Calu3 (cell line): ENCODE measurements around the gene MAP7D1. TPM values are rescaled to one million over a fixed set of nuclear protein-coding genes. Genes with fewer than 3 reads are reported as not detected.

Experiments used
- BruUV-seq: library from RNA; stranded (reverse); fragments of 400-500 nt; replicated peaks from 2 replicates; lab custom pipeline; 2021; lab: Mats Ljungman, UMichigan
- CTCF ChIA-PET: fragments of 300-600 bp; sonication (Branson Sonifier 250); formaldehyde crosslinking; loops from one replicate; lab custom pipeline; 2022; ENCODE audit warnings: antibody characterized with exemption; lab: Charles Lee
- DNase-seq: peaks from one replicate; pipeline ENCODE4 v3.0.0; 2022
- H3K27ac Mint-ChIP-seq: one replicate; pipeline ENCODE4 v1.8.0; 2022; ENCODE audit warnings: mixed read lengths; ENCODE audit not compliant: unreplicated experiment
- H3K27me3 Mint-ChIP-seq: one replicate; pipeline ENCODE4 v1.8.0; 2022; ENCODE audit warnings: mixed read lengths; ENCODE audit not compliant: unreplicated experiment
- H3K36me3 Mint-ChIP-seq: one replicate; pipeline ENCODE4 v1.8.0; 2022; ENCODE audit warnings: mild to moderate bottlenecking, moderate library complexity, mixed read lengths; ENCODE audit not compliant: insufficient read depth, unreplicated experiment
- H3K4me1 Mint-ChIP-seq: one replicate; pipeline ENCODE4 v1.8.0; 2022; ENCODE audit warnings: mild to moderate bottlenecking, low read depth, mixed read lengths; ENCODE audit not compliant: unreplicated experiment
- H3K4me3 Mint-ChIP-seq: one replicate; pipeline ENCODE4 v1.8.0; 2022; ENCODE audit warnings: mild to moderate bottlenecking, low read depth, moderate library complexity, mixed read lengths; ENCODE audit not compliant: unreplicated experiment
- H3K9me3 Mint-ChIP-seq: one replicate; pipeline ENCODE4 v1.8.0; 2022; ENCODE audit warnings: low read depth, mixed read lengths; ENCODE audit not compliant: unreplicated experiment
- CTCF ChIP-seq: fragments of 200-600 bp; IDR thresholded peaks from one replicate; pipeline ENCODE4 v1.8.0; 2022; ENCODE audit warnings: antibody characterized with exemption; ENCODE audit not compliant: unreplicated experiment
- intact Hi-C: fragments of 100-400 bp; cut with micrococcal nuclease; formaldehyde crosslinking; loops from one replicate; pipeline ENCODE4 v1.10.0; 2022; ENCODE audit not compliant: unreplicated experiment
- total RNA-seq: library from RNA; stranded (reverse); gene quantifications from 2 replicates; pipeline ENCODE4 v1.2.3, GENCODE V29; 2022

Gene MAP7D1
- total RNA-seq, 1 experiment from 2014 or later: 98.3 TPM

- Mint-ChIP-seq H3K4me1 (peaks cover 30% of the 10 kb centered on the region), H3K36me3 (peaks cover 24% of the 10 kb centered on the region), H3K27me3 (no peaks in the 10 kb centered on the region), H3K9me3 (no peaks in the 10 kb centered on the region), H3K27ac (no peak overlapping the region), H3K4me3 (no peak overlapping the region)
- CTCF ChIA-PET: interaction anchor here (0.6 to 2.5 kb wide), 10 partner anchors 16 to 166 kb away, joined by 3 to 29 read pairs (median 4); partner anchors contain the start of gene TRAPPC3
- no peak for TF ChIP-seq CTCF
- DNase-seq: no peak
- intact Hi-C loops: loop anchor here (1.0 kb wide), 1 partner anchor 35 kb away; no protein-coding TSS in a partner anchor
- BruUV-seq: no TSS peak
Observed at GRCh38 chr1:36134031-36134430, 21.9 kb upstream of the MAP7D1 start.

- Mint-ChIP-seq H3K27me3 (no peaks in the 10 kb centered on the region), H3K27ac (peak overlapping the region; percentile 63), H3K9me3 (no peaks in the 10 kb centered on the region), H3K36me3 (peaks cover 31% of the 10 kb centered on the region), H3K4me1 (peaks cover 30% of the 10 kb centered on the region), H3K4me3 (no peak overlapping the region)
- intact Hi-C loops: loop anchor here (1.0 kb wide), 1 partner anchor 35 kb away; no protein-coding TSS in a partner anchor
- BruUV-seq: no TSS peak
- CTCF ChIA-PET: interaction anchor here (0.6 to 2.5 kb wide), 20 partner anchors 10 to 316 kb away, joined by 3 to 29 read pairs (median 4); partner anchors contain the start of genes OSCP1 and TRAPPC3
- peak; percentile 88 for TF ChIP-seq CTCF
- peak; percentile 66 for DNase-seq
Observed at GRCh38 chr1:36134505-36135329, 21.2 kb upstream of the MAP7D1 start.

- Mint-ChIP-seq H3K27ac (peak overlapping the region; percentile 63), H3K4me3 (no peak overlapping the region), H3K9me3 (no peaks in the 10 kb centered on the region), H3K4me1 (peaks cover 30% of the 10 kb centered on the region), H3K36me3 (peaks cover 37% of the 10 kb centered on the region), H3K27me3 (no peaks in the 10 kb centered on the region)
- no peak for TF ChIP-seq CTCF
- no TSS peak for BruUV-seq
- CTCF ChIA-PET: interaction anchor here (0.6 to 2.5 kb wide), 19 partner anchors 9 to 315 kb away, joined by 3 to 29 read pairs (median 4); partner anchors contain the start of genes OSCP1 and TRAPPC3
- no peak for DNase-seq
- intact Hi-C loops: no loop called here
Observed at GRCh38 chr1:36135330-36135667, 20.7 kb upstream of the MAP7D1 start.

- no TSS peak for BruUV-seq
- peaks cover 37% of the 10 kb centered on the region for H3K36me3 Mint-ChIP-seq
- CTCF ChIA-PET: interaction anchor here (0.9 to 2.5 kb wide), 8 partner anchors 14 to 215 kb away, joined by 3 to 29 read pairs (median 5); partner anchors contain the start of gene TRAPPC3
- TF ChIP-seq CTCF: no peak
- intact Hi-C loops: no loop called here
- no peaks in the 10 kb centered on the region for H3K9me3 Mint-ChIP-seq
- peak overlapping the region; percentile 63 for H3K27ac Mint-ChIP-seq
- H3K27me3 Mint-ChIP-seq: no peaks in the 10 kb centered on the region
- H3K4me1 Mint-ChIP-seq: peaks cover 32% of the 10 kb centered on the region
- no peak overlapping the region for H3K4me3 Mint-ChIP-seq
- no peak for DNase-seq
Observed at GRCh38 chr1:36135796-36136195, 20.2 kb upstream of the MAP7D1 start.
